Measurements from ENCODE around the gene NRG3.

DNA sequence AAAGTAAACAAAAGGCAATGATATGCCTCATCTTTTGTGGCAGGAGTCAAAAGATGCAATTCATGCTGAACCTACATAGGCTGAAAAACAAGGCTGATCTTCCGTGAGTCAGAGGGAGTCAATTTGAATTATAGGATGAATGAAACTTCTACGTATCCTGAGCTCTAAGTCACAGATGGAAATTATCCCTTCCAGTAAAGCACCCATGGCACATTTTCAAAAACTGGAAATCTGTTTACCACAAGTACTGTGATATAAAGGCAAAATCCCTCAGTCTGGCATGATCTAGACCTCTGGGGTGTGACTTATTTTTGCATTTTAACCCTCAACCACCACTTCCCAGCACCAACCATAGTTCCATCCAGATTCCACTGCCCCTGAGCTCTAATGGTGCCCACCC, 69.6 kb downstream of the NRG3 start:
- TF ChIP-seq EP300 (IDR thresholded peaks at IDR 0.05; ENCODE audit: low read depth) (no peak), POLR2A (IDR thresholded peaks at IDR 0.05) (no peak)
- TF ChIP-seq, protein P1, sequence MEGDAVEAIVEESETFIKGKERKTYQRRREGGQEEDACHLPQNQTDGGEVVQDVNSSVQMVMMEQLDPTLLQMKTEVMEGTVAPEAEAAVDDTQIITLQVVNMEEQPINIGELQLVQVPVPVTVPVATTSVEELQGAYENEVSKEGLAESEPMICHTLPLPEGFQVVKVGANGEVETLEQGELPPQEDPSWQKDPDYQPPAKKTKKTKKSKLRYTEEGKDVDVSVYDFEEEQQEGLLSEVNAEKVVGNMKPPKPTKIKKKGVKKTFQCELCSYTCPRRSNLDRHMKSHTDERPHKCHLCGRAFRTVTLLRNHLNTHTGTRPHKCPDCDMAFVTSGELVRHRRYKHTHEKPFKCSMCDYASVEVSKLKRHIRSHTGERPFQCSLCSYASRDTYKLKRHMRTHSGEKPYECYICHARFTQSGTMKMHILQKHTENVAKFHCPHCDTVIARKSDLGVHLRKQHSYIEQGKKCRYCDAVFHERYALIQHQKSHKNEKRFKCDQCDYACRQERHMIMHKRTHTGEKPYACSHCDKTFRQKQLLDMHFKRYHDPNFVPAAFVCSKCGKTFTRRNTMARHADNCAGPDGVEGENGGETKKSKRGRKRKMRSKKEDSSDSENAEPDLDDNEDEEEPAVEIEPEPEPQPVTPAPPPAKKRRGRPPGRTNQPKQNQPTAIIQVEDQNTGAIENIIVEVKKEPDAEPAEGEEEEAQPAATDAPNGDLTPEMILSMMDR (IDR thresholded peaks at IDR 0.05) = no peak

Data from transverse colon (tissue), 3 donors.